A549 (cell line): Measurements from ENCODE around the gene ADGRG6. TPM values are rescaled to one million over a fixed set of nuclear protein-coding genes. Genes with fewer than 3 reads are reported as not detected.

Source experiments
- ATAC-seq, 2 experiments: fragments of 200-7000 bp in 1 of 2; fragments of >200 bp in 1 of 2; cut with Nextera tagmentation in 1 of 2; cut with Tn5 transposase in 1 of 2; 3 replicates each; pipeline versions ENCODE4 v1.8.0 to v1.9.1; 2018 to 2020; ENCODE audit warnings: mild to moderate bottlenecking in 1 of 2, moderate library complexity in 1 of 2
- CTCF ChIA-PET: fragments of 300-600 bp; sonication (Branson Sonifier 250); formaldehyde crosslinking; extraction: SDS; loops from one replicate; lab custom pipeline; 2021; ENCODE audit warnings: antibody characterized with exemption, inconsistent platforms; lab: Yijun Ruan, JAX
- POLR2A ChIA-PET: fragments of 350-600 bp; formaldehyde crosslinking; extraction: SDS; loops from one replicate; lab custom pipeline; 2021; ENCODE audit warnings: antibody characterized with exemption, inconsistent platforms; lab: Yijun Ruan, JAX
- DNase-seq, 2 experiments: peaks; one replicate each; pipeline versions ENCODE4 v3.0.0 to v3.0.0-alpha.2; 2011 to 2016; ENCODE audit warnings: low read depth in 1 of 2, low spot score in 1 of 2
- FAIRE-seq: peaks from 2 replicates; lab custom pipeline; 2011; peaks lifted over from hg19 to GRCh38; lab: Jason Lieb, UNC
- H3K27ac ChIP-seq, 2 experiments: fragments of >200 bp; sonication (Bioruptor Twin); formaldehyde crosslinking; 3 replicates each; pipeline ENCODE4 v1.5.1; 2016 to 2017
- H3K4me1 ChIP-seq: fragments of >200 bp; sonication (Bioruptor Twin); formaldehyde crosslinking; 3 replicates; pipeline ENCODE4 v1.6.1; 2016
- H3K4me2 ChIP-seq: fragments of >200 bp; sonication (Bioruptor Twin); formaldehyde crosslinking; 3 replicates; pipeline ENCODE4 v1.6.1; 2016
- H3K4me3 ChIP-seq: fragments of >200 bp; sonication (Bioruptor Twin); formaldehyde crosslinking; 3 replicates; pipeline ENCODE4 v1.5.1; 2016
- H3K9me3 ChIP-seq: fragments of >200 bp; sonication (Bioruptor Twin); formaldehyde crosslinking; 3 replicates; pipeline ENCODE4 v1.6.1; 2016
- CBX2 ChIP-seq: fragments of 200-600 bp; sonication (generic); IDR thresholded peaks from 2 replicates; pipeline ENCODE4 v1.6.1; 2016; ENCODE audit warnings: low read depth, mild to moderate bottlenecking, borderline replicate concordance
- CHD4 ChIP-seq: fragments of 200-600 bp; sonication (generic); IDR thresholded peaks from 2 replicates; pipeline ENCODE4 v1.6.1; 2016; ENCODE audit warnings: antibody characterized with exemption, mild to moderate bottlenecking, borderline replicate concordance
- CTCF ChIP-seq: fragments of >200 bp; sonication (Bioruptor Twin); formaldehyde crosslinking; IDR thresholded peaks from 3 replicates; pipeline ENCODE4 v1.5.1; 2016
- E2F6 ChIP-seq: IDR thresholded peaks from 2 replicates; pipeline ENCODE4 v1.6.1; 2012; ENCODE audit warnings: low read depth, borderline replicate concordance
- FOXS1 ChIP-seq: fragments of 250-450 bp; sonication (Bioruptor Pico); IDR thresholded peaks from 2 replicates; pipeline ENCODE4 v1.5.0; 2020; ENCODE audit warnings: mild to moderate bottlenecking, moderate library complexity
- HMGXB4 ChIP-seq: fragments of 250-450 bp; sonication (Bioruptor Pico); IDR thresholded peaks from 2 replicates; pipeline ENCODE4 v1.5.0; 2021; ENCODE audit warnings: mild to moderate bottlenecking, moderate library complexity, borderline replicate concordance
- HOXA7 ChIP-seq: fragments of 250-450 bp; sonication (Bioruptor Pico); IDR thresholded peaks from 2 replicates; pipeline ENCODE4 v1.5.0; 2020; ENCODE audit warnings: mild to moderate bottlenecking, moderate library complexity
- HOXB13 ChIP-seq: fragments of 250-450 bp; sonication (Bioruptor Pico); IDR thresholded peaks from 2 replicates; pipeline ENCODE4 v1.5.0; 2020; ENCODE audit warnings: low read depth, mild to moderate bottlenecking, moderate library complexity
- KDM5A ChIP-seq: fragments of 200-600 bp; sonication (generic); IDR thresholded peaks from 2 replicates; pipeline ENCODE4 v1.6.1; 2016; ENCODE audit warnings: antibody characterized with exemption, mild to moderate bottlenecking
- MAFK ChIP-seq: fragments of 450-650 bp; IDR thresholded peaks from 2 replicates; pipeline ENCODE4 v1.6.1; 2014; ENCODE audit not compliant: partially characterized antibody
- MAX ChIP-seq: IDR thresholded peaks from 2 replicates; pipeline ENCODE4 v1.6.1; 2012
- MAZ ChIP-seq: fragments of 150-350 bp; IDR thresholded peaks from 2 replicates; pipeline ENCODE4 v1.6.1; 2014; ENCODE audit warnings: antibody characterized with exemption, low read depth, low read length, borderline replicate concordance
- NFE2L2 ChIP-seq: fragments of 150-350 bp; conservative IDR thresholded peaks from 2 replicates; pipeline ENCODE4 v1.6.1; 2014; ENCODE audit warnings: low read length
- RAD21 ChIP-seq, 2 experiments: fragments of >200 bp in 1 of 2; sonication (Bioruptor Twin) in 1 of 2; formaldehyde crosslinking in 1 of 2; IDR thresholded peaks in 1 of 2; conservative IDR thresholded peaks in 1 of 2; 2 replicates in 1 of 2; 3 replicates in 1 of 2; pipeline ENCODE4 v1.6.1; 2012 to 2018; ENCODE audit warnings: inconsistent platforms in 1 of 2
- RARB ChIP-seq: fragments of 250-450 bp; sonication (Bioruptor Pico); IDR thresholded peaks from 2 replicates; pipeline ENCODE4 v1.8.0; 2021; ENCODE audit warnings: mild to moderate bottlenecking, moderate library complexity
- RCOR1 ChIP-seq: fragments of 150-350 bp; IDR thresholded peaks from 2 replicates; pipeline ENCODE4 v1.6.1; 2014; ENCODE audit warnings: antibody characterized with exemption, low read length, low read depth
- REST ChIP-seq: fragments of 200-600 bp; sonication (generic); IDR thresholded peaks from 2 replicates; pipeline ENCODE4 v1.6.1; 2016; ENCODE audit warnings: antibody characterized with exemption, mild to moderate bottlenecking, moderate library complexity
- RNF2 ChIP-seq: fragments of 200-600 bp; sonication (generic); IDR thresholded peaks from 2 replicates; pipeline ENCODE4 v1.6.1; 2016; ENCODE audit warnings: low read depth, mild to moderate bottlenecking, antibody characterized with exemption, moderate library complexity, borderline replicate concordance
- SMC3 ChIP-seq: fragments of >200 bp; sonication (Bioruptor Twin); formaldehyde crosslinking; IDR thresholded peaks from 3 replicates; pipeline ENCODE4 v1.6.1; 2018; ENCODE audit warnings: inconsistent platforms
- SREBF2 ChIP-seq: fragments of 450-650 bp; IDR thresholded peaks from 2 replicates; pipeline ENCODE4 v1.6.1; 2014; ENCODE audit warnings: mild to moderate bottlenecking, moderate library complexity
- ZC3H11A ChIP-seq: fragments of 450-650 bp; IDR thresholded peaks from 2 replicates; pipeline ENCODE4 v1.6.1; 2014; ENCODE audit warnings: antibody characterized with exemption, mild to moderate bottlenecking
- ZFP36 ChIP-seq: fragments of 450-650 bp; IDR thresholded peaks from 2 replicates; pipeline ENCODE4 v1.6.1; 2014; ENCODE audit warnings: borderline replicate concordance; ENCODE audit not compliant: partially characterized antibody
- ZNF302 ChIP-seq: fragments of 250-450 bp; sonication (Bioruptor Pico); IDR thresholded peaks from 2 replicates; pipeline ENCODE4 v1.9.0; 2021; ENCODE audit warnings: inconsistent platforms, mild to moderate bottlenecking, moderate library complexity
- whole genome bisulfite sequencing: methylation state at CpG from one replicate; pipeline ENCODE4 v1.1.6; 2017; ENCODE audit errors: missing lambda C conversion rate; 5-methylcytosine and 5-hydroxymethylcytosine counted together
- polyA plus RNA-seq, 4 experiments: library from polyadenylated mRNA; depleted of rRNA in 3 of 4; stranded (reverse); fragments of >200 nt; fragmentation: RNase III in 1 of 4; extraction: RNeasy Plus Mini Kit Qiagen cat#74134 plus additional on column Dnase treatment in 1 of 4; gene quantifications; 2 replicates in 3 of 4; 3 replicates in 1 of 4; pipeline ENCODE4 v1.2.3, GENCODE V29; 2011 to 2017

The ADGRG6 gene
- polyA plus RNA-seq, 2 of the 4 experiments (the other 2 are of a cell fraction) = 55.4 to 181 TPM

- no peak for DNase-seq
- Histone ChIP-seq H3K4me1 (peaks cover 92% of the 10 kb centered on the region), H3K27ac (peak overlapping the region in 1 of 2 experiments; percentile 55; a peak in 1 of 6 replicates)
Measured at GRCh38 chr6:142321451-142321850, 19.6 kb downstream of the ADGRG6 start.

GRCh38 chr6:142322066-142322465 is 20.3 kb downstream of the ADGRG6 start:
- Histone ChIP-seq H3K9me3 (no peaks in the 10 kb centered on the region), H3K27ac (peak overlapping the region; percentile 54 to 55; a peak in 4 of 6 replicates), H3K4me1 (peaks cover 92% of the 10 kb centered on the region), H3K4me3 (no peak overlapping the region), H3K4me2 (peak overlapping the region; percentile 62)
- 88% methylated on average over 5 of the region's 5 CpGs for WGBS
- no peak for ATAC-seq
- CTCF ChIA-PET = interaction anchor here (1.0 to 1.3 kb wide), 3 partner anchors 8 to 65 kb away, joined by 3 to 4 read pairs (median 4); no protein-coding TSS in a partner anchor
- POLR2A ChIA-PET = interaction anchor here (0.7 kb wide), 1 partner anchor 28 kb away, joined by 3 read pairs; no protein-coding TSS in a partner anchor
- FAIRE-seq = no peak
- no peak for DNase-seq
- TF ChIP-seq RNF2 (no peak), HOXA7 (CRISPR knock-in tag) (no peak), HMGXB4 (CRISPR knock-in tag) (no peak), RCOR1 (no peak), MAZ (no peak), HOXB13 (CRISPR knock-in tag) (no peak), REST (no peak), CBX2 (no peak), ZNF302 (CRISPR knock-in tag) (no peak), CTCF (no peak)

More at GRCh38 chr6:142321451-142321850, 19.6 kb downstream of the ADGRG6 start:
- no peaks in the 10 kb centered on the region for H3K9me3 ChIP-seq
- WGBS = 80% methylated on average over 3 of the region's 3 CpGs
- FAIRE-seq = no peak
- no peak for TF ChIP-seq HOXB13 (CRISPR knock-in tag)
- no peak for TF ChIP-seq CHD4
- TF ChIP-seq RARB (CRISPR knock-in tag) = no peak
- no peak for TF ChIP-seq RCOR1
- no peak for TF ChIP-seq SREBF2
- no peak for TF ChIP-seq ZFP36
- TF ChIP-seq ZC3H11A = no peak
- TF ChIP-seq MAX = no peak
- TF ChIP-seq SMC3 = no peak
- no peak for TF ChIP-seq FOXS1 (CRISPR knock-in tag)
- TF ChIP-seq REST = no peak
- no peak for TF ChIP-seq NFE2L2
- TF ChIP-seq KDM5A = no peak
- no peak for TF ChIP-seq RAD21 (conservative IDR thresholded peaks at IDR 0.05 in 1 of 2, IDR thresholded peaks at IDR 0.05 in 1 of 2)
- TF ChIP-seq MAFK = no peak
- TF ChIP-seq E2F6 = no peak
- ChIA-PET CTCF (interaction anchor here (1.0 kb wide), 1 partner anchor 66 kb away, joined by 4 read pairs; no protein-coding TSS in a partner anchor), POLR2A (no interaction called here)
- peak overlapping the region; percentile 62; the same call in 1 of the 3 replicates for H3K4me2 ChIP-seq
- ATAC-seq = no peak
- no peak overlapping the region for H3K4me3 ChIP-seq
